HepG2 (cell line): ENCODE measurements around the gene SV2B. TPM values are rescaled to one million over a fixed set of nuclear protein-coding genes. Genes with fewer than 3 reads are reported as not detected.

Experiments
- AGO1 ChIP-seq: fragments of 200-400 bp; formaldehyde crosslinking; IDR thresholded peaks from 2 replicates; pipeline ENCODE4 v1.6.1; 2017; ENCODE audit warnings: mild to moderate bottlenecking, low read depth, low read length, moderate library complexity; ENCODE audit not compliant: poor library complexity, severe bottlenecking
- AHDC1 ChIP-seq: sonication (generic); formaldehyde crosslinking; IDR thresholded peaks from 2 replicates; pipeline ENCODE4 v1.5.1; 2020; ENCODE audit warnings: mild to moderate bottlenecking, missing genetic modification reagents, borderline replicate concordance
- HNRNPK ChIP-seq: fragments of 200-400 bp; formaldehyde crosslinking; IDR thresholded peaks from 2 replicates; pipeline ENCODE4 v1.6.1; 2018; ENCODE audit warnings: low read length, low read depth, moderate library complexity, mild to moderate bottlenecking; ENCODE audit not compliant: poor library complexity, severe bottlenecking
- MXD3 ChIP-seq: IDR thresholded peaks from 2 replicates; pipeline ENCODE4 v1.6.1; 2016; ENCODE audit warnings: mild to moderate bottlenecking, missing biosample characterization, missing genetic modification reagents
- RFX3 ChIP-seq: IDR thresholded peaks from 2 replicates; pipeline ENCODE4 v1.6.1; 2016; ENCODE audit warnings: missing biosample characterization, missing genetic modification reagents
- THRA ChIP-seq: sonication (generic); formaldehyde crosslinking; IDR thresholded peaks from 2 replicates; pipeline ENCODE4 v1.4.0; 2020; ENCODE audit warnings: missing genetic modification reagents, borderline replicate concordance
- polyA plus RNA-seq, 8 experiments: library from polyadenylated mRNA; depleted of rRNA in 3 of 8; stranded (reverse) in 7 of 8; unstranded in 1 of 8; fragments of >200 nt; fragmentation: Illumina TruSeq in 4 of 8; extraction: Trizol in 4 of 8; gene quantifications; 2 replicates each; pipeline versions ENCODE4 v1.2.1 to v1.2.3, GENCODE V29; 2011 to 2016; ENCODE audit warnings: low read depth in 4 of 8, missing spikeins in 1 of 8, mixed read lengths in 1 of 8; ENCODE audit not compliant: insufficient read depth in 1 of 8
- total RNA-seq, 5 experiments: library from RNA; depleted of rRNA; stranded (reverse); fragments of >200 nt; fragmentation: Illumina TruSeq; extraction: Trizol; gene quantifications; 2 replicates each; pipeline ENCODE4 v1.2.3, GENCODE V29; 2016; ENCODE audit warnings: low read depth in 1 of 5

SV2B gene
- total and polyA plus RNA-seq, 2 of the 13 experiments (the other 11 are each of a cell fraction or from before 2014, with no cell fraction given), result not detected

- TF ChIP-seq THRA (CRISPR knock-in tag), result no peak
- TF ChIP-seq AHDC1 (CRISPR knock-in tag), result no peak
- no peak for TF ChIP-seq MXD3 (CRISPR knock-in tag)
- TF ChIP-seq HNRNPK, result no peak
- no peak for TF ChIP-seq RFX3 (CRISPR knock-in tag)
- no peak for TF ChIP-seq AGO1
These were observed 1.6 kb upstream of the SV2B start (continued) for GRCh38 chr15:91098451-91098850.
